ENCODE data around the gene ASB1.

DNA sequence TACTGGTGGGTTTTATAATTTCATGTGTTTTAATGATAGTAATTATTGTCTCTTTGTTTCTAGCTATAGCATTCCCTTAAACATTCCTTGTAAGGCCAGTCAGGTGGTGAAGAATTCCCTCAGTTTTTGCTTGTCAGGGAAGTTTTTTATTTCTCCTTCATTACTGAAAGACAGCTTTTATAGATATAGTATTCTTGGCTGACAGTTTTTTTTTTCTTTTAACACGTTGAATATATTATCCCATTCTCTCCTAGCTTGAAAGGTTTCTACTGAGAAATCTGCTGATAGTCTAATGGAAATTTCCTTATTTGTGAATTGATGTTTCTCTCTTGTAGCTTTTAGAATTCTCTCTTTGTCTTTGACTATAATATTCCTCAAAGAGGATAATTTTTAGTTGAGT lies 46.8 kb downstream of the ASB1 start:
- no peak for TF ChIP-seq NELFE (IDR thresholded peaks at IDR 0.05; ENCODE audit: insufficient read depth, insufficient read length)
- TF ChIP-seq GABPA (tag; conservative IDR thresholded peaks at IDR 0.05; ENCODE audit: low read depth), result no peak
- no peak for TF ChIP-seq POLR2A (conservative IDR thresholded peaks at IDR 0.05)
- no peak for TF ChIP-seq GTF2B (IDR thresholded peaks at IDR 0.05; ENCODE audit: extremely low read depth, insufficient read length)
- TF ChIP-seq RFX5 (IDR thresholded peaks at IDR 0.05; ENCODE audit: low read depth, low read length), result no peak
- no peak for TF ChIP-seq TCF15 (CRISPR knock-in tag; IDR thresholded peaks at IDR 0.05)
- TF ChIP-seq, protein P1, sequence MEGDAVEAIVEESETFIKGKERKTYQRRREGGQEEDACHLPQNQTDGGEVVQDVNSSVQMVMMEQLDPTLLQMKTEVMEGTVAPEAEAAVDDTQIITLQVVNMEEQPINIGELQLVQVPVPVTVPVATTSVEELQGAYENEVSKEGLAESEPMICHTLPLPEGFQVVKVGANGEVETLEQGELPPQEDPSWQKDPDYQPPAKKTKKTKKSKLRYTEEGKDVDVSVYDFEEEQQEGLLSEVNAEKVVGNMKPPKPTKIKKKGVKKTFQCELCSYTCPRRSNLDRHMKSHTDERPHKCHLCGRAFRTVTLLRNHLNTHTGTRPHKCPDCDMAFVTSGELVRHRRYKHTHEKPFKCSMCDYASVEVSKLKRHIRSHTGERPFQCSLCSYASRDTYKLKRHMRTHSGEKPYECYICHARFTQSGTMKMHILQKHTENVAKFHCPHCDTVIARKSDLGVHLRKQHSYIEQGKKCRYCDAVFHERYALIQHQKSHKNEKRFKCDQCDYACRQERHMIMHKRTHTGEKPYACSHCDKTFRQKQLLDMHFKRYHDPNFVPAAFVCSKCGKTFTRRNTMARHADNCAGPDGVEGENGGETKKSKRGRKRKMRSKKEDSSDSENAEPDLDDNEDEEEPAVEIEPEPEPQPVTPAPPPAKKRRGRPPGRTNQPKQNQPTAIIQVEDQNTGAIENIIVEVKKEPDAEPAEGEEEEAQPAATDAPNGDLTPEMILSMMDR (IDR thresholded peaks at IDR 0.05 in 2 of 3, conservative IDR thresholded peaks at IDR 0.05 in 1 of 3; ENCODE audit: insufficient read depth in 2 of 3, low read depth in 1 of 3, low read length in 3 of 3), result no peak
- TF ChIP-seq ZBTB17 (CRISPR knock-in tag; IDR thresholded peaks at IDR 0.05), result no peak
- TF ChIP-seq SP1 (CRISPR knock-in tag; IDR thresholded peaks at IDR 0.05), result no peak
- no peak for TF ChIP-seq ZNF644 (tag; IDR thresholded peaks at IDR 0.05; ENCODE audit: low read depth)
- no peak for TF ChIP-seq MCM7 (IDR thresholded peaks at IDR 0.05)
- no peak for TF ChIP-seq IRF1 (CRISPR knock-in tag; IDR thresholded peaks at IDR 0.05; ENCODE audit: borderline replicate concordance)
- no peak for TF ChIP-seq ZBTB1 (CRISPR knock-in tag; IDR thresholded peaks at IDR 0.05; ENCODE audit: borderline replicate concordance, low read depth)
